DMS114 treated with DMSO at 0.1 percent for 48 hours (cell line): ENCODE data around the gene C9orf152.
"Not testable (repeated sequence)": the region's sequence is repeated elsewhere in the genome, so short reads cannot be mapped to it uniquely, and the experiment has no call there.

Source experiments
- DNase-seq: peaks from one replicate; lab custom pipeline; 2025; ENCODE audit not compliant: unreplicated experiment; lab: John Stamatoyannopoulos, UW

C9orf152 gene, protein sequence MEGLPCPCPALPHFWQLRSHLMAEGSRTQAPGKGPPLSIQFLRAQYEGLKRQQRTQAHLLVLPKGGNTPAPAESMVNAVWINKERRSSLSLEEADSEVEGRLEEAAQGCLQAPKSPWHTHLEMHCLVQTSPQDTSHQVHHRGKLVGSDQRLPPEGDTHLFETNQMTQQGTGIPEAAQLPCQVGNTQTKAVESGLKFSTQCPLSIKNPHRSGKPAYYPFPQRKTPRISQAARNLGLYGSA

DNA sequence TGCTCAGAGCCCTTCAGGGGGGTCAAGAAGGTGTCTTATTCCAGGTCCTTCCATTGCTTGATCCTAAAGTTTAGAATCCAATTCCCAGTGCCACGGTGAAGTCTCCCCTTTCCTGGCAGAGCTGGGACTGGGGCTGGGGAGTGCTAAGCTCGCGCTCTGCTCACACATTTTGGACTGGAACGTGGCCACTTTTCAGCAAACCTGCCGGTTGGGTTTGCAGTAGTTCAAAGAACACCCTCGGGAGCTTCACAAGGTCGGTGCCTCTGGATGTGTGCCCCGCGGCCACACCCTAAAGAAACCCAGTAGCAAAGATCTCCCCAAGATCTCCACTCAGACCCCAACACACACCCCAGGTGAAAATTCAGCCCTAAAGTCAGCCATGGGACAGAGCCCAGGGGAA is at the start of gene C9orf152:
Gene C9orf152 (minus strand): TSS at position 129 of the 400 bp plus-strand sequence. CDS start 580 bp downstream, outside the sequence.
- DNase-seq = no peak

DNA sequence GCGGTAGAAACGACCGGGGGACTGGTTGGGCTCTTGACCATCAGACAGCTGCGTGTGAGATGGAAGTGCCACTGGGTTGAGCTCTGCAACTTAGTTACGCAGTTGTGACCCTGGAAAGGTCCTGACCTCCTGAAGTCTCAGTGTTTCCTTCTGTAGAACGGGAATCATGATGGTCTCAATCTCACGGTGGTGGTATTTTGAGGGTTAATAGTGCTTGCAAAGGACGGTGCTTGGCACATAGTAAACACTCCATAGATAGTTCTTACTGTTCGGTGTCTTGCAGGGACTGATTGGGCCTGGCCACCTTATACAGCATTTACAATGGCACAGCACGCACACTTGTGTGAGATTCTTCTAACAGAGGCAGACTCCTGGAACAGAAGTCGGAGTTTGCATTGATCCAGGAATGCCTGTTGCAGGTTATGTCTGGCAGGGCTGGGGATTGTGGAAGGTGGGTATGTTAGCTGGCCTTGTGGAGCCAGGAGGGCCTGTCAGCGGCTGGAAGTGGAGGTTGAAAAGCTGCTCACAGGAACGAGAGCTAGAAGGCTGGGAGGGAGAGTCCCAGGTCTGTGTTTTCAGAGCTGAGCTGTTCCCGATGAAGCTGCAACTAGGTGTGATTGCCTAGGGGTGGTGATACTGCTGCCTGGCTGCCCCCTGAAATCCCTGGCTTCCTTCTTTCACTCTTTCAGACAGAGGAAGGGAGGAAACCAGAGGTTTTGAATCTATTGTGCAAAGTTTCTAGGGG is 49.3 kb upstream of the C9orf152 start:
- no peak for DNase-seq

DNA sequence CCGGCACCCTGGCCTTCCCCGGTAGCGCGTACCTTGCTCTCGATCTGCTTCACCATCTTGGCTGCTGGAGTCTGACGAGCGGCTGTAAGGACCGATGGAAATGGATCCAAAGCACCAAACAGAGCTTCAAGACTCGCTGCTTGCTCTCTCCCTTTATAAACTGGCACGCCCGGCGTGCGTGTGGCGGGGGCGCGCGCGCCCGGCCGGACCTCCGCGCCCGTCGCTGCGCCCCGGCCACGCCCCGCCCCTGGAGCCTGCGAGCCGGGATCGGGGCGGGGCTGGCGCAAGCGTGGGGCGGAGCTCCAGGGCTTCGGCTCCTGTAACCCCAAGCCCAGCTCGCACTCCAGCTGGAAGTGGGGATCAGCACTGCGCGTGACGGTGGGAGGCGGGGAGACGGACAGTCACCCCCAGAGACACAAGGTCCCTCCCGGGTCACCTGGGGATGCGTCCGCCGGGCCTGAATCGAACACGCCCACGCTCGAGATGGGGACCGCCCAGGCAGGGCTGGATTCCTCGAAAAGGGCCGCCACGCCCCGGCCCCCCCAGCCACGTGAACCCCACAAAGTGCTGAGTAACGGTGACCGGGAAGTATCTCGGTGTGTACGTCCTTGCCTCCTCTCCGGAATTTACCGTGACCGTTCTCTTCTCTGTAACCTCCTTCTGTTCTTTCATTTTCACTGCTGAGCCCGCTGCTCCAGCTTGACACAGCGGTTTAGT is 48.6 kb upstream of the C9orf152 start, which contains the start of gene TXN:
Gene TXN (minus strand): TSS at position 128 of the 717 bp plus-strand sequence. CDS start 72 bp downstream, at position 56.
- DNase-seq = peak; percentile 30

DNA sequence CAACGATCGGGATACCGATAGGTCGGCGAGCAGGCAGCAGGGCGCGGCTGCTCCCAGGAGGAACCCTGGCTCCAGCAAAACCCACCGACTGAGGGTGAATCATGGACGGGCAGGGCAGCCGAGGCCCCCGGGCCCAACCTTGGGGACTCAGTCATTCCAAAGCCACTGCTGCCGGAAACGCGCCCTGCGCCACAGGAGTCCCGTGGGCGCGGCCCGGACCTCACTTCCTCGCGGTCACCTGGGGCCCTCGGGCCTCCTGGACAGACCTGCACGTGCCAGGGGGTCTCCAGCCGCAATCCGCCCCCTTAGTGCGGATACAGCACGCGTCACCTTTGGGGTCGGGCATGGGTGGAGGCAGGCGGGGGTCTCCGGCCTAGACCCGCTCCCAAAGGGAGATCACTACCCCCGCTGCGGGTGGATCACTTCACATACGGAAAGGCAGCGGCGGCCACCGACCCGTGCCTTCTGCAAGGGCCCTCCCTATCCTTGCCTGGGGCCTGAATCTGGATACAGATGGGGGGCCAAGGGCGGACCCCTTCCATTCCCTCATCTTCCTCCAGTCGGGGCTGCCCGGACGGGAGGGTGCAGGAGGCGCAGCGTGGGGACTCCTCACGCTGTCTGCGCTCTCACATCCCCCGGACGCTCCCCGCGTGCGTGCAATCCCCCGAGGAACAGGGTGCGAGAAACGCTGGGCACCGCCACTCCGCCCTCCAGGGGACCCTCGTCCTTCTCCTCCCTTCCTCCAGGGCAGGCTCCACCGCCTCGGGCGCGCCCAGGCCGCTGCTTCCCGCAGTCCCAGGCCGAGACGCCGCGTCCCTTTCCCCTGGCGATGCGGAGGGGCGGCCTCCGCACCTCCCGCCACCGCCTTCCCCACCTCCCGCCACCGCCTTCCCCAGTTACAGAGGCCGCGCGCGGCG is 47.8 kb upstream of the C9orf152 start:
- no peak for DNase-seq

DNA sequence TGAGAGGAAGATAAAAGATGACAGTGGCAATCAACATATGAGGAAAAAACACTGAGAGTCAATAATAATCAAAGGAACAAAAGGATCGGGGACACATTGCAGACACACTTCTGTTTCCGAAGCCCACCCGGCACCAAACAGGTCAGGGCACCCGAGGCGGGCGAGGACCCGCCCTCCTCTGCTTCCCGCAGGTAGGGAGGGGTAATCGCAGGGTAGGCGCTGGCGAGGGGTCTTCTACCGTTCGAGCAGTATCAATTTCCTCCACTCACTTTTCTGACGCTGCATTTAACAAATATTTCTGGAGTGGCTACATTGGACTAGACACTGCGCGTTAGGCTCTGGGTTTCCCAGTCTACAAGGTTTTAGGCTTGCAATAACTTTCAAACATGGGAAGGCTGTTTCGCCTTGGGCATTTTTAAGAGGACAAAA is 47.1 kb upstream of the C9orf152 start:
- DNase-seq = no peak

DNA sequence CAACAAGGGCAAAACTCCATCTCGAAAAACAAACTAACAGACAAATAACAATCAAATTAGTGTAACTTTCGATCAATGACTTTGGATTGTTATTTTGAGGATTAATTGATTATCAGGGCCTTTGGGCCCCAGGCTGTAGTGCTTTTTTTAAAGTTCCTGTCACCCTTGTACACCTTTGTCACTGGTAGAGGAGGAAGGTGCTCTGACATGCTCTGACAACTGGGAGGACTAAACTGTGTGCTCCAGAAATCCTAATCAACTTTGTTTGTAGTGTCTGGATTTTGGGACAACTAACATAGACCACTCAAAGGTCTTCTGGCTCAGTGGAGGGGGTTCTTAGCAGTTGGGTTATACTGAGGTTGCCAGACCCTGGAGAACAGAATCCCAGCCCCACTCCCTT is 46.5 kb upstream of the C9orf152 start:
- DNase-seq = no peak

DNA sequence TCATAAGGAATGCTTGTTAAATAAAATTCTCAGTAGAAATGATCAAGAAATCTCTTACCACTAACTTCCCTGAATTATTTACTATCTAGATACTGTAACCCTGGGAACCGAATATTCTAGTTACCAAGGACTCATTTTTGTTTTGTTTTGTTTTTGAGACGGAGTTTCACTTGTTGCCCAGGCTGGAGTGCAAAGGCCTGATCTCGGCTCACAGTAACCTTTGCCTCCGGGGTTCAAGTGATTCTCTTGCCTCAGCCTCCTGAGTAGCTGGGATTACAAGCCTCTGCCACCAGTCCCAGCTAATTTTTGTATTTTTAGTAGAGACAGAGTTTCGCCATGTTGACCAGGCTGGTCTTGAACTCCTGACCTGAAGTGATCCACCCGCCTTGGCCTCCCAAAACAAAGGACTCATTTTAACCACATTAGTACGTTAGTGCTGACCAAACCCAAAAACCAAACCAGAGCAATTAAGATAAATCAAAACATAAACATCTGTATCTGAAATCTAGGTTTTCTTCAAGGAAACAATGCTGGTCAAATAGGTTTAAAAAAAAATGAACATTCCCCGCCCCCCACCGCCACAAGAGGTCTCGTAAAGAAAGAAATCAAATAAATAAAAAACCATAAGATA is 44.7 kb upstream of the C9orf152 start:
- no peak for DNase-seq

DNA sequence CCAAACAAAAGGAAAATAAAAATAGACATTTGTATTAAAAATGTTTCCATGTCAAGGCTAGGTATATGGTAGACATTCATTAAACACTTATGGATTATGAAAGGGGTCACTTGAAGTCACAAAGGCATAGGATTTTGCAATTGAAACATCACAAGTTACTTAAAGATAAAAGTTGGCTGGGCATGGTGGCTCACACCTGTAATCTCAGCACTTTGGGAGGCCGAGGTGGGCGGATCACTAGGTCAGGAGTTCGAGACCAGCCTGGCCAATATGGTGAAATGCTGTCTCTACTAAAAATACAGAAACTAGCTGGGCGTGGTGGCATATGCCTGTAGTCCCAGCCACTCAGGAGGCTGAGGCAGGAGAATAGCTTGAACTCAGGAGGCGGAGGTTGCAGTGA is 43.8 kb upstream of the C9orf152 start:
- DNase-seq = not testable (repeated sequence)

DNA sequence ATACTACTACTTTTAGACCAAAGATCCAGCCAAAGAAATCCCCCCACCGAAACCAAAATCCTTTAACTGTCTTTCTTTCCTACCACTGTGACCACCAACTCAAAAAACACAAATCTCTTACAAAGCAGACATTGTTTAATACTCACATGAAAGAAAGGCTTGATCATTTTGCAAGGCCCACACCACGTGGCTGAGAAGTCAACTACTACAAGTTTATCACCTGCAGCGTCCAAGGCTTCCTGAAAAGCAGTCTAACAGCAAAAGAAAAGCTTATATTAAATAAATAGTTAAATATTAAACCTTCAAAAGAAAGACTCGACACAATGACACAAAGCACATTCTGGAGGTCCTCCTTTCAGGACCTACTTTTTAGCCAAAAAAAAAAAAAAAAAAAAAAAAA is 43.3 kb upstream of the C9orf152 start:
- DNase-seq = no peak

DNA sequence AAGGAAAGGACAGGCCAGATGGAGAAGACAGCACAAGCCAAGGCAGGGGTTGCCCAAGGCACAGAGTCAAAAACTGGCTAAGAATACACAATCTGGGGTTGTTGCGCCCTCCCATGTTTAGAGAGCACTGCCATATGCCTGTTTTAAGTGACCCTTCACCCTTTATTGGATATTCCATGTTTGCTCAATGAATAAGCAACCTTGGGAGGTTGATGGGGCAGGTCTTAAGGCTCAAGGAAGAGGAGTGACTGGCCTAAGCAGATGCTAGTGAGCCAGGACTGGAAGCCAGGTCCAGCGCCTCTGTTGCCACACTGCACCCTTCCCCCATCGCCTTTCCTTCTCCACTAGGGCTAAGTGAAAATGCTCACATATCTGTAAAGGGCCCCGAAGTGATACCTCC is 41.6 kb upstream of the C9orf152 start:
- DNase-seq = no peak

DNA sequence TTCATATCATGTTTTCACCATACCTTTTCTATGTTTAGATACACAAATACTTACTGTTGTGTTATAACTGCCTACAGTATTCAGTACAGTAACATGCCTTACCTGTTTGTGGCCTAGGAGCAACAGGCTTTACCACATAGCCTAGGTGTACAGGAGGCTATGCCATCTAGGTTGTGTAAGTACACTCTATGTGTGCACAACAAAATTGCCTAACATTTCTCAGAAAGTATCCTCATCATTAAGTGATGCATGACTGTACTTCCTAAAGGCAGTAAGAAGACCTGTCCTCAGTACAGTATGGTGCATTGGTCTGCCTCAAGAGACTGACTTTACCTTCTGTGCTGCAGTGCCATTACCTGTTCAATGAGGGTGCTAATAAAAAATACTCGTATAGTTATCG is 40.4 kb upstream of the C9orf152 start:
- DNase-seq = no peak

DNA sequence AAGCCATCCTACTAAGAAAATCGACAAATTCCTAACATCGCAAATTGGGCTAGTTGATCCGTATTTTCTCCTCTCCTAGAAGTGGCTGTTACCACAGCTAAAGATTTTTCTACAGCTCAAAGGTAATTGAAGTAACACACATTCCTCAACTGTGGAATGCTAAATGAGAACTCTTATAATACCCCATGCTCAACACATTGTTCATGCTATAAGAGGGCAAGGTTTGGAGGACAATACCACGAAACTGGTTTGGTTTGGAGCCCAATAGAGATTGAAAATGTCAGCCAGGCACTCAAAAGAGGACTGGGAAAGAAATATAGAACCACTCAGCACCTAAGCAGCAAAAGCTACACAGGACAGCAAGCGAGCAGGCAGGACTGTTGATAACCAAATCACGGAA is 38.3 kb upstream of the C9orf152 start:
- no peak for DNase-seq

DNA sequence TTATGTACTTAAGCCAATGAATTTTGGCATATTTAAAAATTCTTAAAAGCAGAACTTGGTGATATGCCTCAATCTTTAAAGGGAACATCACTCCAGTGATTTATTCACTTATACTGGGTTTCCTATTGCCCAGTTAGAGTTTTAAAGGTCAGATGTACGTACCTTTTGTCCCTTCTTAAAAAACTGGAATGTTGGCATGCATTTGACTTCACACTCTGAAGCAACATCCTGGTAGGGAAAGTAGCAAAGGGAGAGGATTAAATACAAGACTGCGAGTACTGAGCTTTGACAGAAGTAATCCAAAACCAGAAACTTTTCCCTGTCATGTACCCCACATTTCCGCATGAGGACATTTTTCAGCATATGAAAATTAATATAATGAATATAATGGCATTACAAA is 36.7 kb upstream of the C9orf152 start:
- no peak for DNase-seq

DNA sequence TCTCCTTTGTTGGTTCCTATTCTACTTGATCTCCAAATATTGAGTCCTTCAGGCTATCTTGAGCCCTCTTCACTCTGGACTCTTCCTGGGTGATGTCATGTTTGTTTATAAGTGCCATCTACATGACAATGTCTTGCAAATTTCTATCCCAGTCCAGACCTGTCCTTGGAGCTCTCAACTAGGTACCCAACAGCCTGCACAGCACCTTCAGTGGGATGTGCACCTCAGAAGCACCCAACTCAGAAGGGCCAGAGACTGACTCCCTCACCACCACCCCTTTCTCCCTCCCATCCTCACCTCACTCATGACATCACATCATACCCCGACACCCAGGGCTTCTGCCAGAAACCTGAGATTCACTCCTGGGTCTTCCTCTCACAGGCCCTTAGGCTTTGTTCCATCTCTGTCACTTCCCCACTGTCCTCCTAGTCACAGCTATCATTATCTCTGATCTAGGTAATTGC is 33.9 kb upstream of the C9orf152 start:
- no peak for DNase-seq

DNA sequence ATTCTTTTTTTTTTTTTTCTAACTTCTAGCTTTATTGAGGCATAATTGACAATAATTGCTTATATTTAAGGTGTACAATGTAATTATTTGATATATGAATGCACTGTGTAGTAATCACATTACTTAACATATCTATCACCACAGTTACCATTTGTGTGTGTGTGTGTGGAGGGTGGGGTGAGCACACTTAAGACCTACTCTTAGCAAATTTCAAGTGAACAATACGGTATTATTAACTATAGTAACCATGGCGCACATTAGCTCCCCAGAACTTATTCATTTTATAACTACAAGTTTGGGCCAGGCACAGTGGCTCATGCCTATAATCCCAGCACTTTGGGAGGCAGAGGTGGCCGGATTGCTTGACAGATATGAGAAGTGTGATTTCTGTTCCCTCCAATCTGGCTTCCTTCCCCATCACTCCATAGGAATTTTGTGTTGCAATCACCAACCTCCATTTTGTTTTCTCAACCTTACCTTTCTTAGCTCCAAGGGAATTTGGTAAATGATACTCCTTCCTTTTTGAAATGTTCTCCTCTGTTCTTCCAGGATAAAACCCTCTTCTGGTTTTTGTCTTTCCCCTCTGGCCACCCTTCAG is 33.4 kb upstream of the C9orf152 start:
- DNase-seq = no peak

DNA sequence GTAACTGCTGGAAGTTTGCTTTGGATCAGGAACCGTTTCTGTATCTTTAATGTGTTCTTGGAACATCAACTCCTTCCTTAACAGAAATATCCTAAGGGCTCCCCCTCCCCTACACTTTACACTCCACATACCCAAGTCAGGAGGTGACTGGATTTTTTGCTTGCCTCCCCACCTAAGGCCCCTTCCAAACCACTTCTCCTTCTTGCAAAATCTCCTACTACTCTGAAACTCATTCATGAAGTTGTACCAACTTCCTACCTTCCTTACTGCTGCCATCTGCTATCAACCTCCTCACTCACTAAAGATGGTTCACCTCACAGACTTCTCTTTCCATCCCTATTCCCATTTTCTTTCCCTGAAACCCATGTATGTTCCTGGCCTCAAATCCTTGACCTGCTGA is 32.2 kb upstream of the C9orf152 start:
- DNase-seq = no peak

DNA sequence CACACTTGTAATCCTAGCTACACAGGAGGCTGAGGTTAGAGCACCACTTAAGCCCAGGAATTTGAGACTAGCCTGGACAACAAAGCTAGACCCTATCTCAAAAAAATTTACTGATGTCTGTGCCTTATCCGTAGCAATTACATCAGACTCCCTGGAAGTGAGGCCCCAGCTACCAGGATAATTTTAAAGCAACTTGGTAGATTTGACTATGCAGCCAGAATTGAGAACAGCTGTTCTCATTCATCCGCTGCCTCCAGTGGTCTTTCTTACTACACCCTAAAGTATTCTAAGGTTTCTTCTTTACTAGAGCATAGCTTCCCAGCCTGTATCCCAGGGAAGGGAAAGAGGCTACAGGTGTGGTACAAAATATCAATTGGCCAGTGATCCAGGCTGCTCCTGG is 20.4 kb upstream of the C9orf152 start:
- no peak for DNase-seq

DNA sequence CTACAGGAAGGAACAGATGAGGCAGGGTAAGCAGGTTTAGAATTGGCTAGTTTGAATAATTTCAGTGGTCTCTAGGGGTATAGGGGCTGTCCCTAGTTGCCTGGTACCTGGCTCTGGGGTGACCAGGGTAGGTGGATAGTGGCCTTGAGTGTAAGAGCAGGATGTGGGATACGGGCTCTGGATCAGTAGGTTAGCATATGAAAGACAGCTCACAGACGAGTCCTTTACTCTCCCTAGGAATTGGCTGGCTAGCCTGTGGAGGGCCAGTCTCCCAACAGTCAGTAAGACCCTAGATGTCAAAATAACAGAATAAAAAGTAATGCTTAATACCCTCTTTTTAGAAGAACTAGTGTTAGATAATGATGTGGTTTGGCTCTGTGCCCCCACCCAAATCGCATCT is 16.6 kb upstream of the C9orf152 start:
- DNase-seq = no peak

DNA sequence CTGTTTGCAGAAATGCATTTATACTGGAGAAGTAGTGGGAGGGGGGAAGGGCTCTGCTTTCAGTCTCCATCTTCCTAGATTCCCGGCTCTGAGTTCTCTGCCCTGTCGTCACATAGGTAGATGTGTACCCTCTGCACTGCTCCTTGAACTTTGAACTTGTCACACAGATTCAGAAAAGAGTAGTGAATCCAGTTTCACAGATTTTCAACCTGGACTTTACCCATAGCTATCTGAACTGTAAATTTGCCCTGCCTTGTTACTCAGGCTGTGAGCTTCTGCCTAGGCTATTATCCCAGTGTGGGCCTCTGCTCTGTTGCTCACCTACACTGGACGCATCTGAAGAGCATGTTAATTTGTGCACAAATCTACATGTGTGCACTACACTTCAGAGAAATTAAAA is 12.8 kb upstream of the C9orf152 start:
- DNase-seq = no peak

DNA sequence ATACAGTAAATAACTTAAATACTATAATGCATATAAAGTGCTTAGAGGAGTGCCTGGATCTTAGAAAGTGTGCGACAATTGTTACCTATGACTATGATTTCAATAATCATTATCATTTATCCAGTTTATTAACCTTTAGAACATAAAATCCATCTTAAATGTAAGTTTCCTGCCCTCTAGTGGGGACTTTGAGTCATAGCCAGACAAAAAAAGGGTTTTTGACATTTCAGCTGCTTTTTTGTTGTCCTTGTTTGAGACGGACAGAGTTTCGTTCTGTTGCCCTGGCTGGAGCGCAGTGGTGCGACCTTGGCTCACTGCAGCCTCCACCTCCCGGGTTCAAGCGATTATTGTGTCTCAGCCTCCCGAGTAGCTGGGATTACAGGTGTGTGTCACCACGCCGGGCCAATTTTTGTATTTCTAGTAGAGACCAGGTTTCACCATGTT is 9.7 kb upstream of the C9orf152 start:
- DNase-seq = peak; percentile 13
